GM23338 (cell line): Measurements from ENCODE around the gene SLC30A1. TPM values are rescaled to one million over a fixed set of nuclear protein-coding genes. Genes with fewer than 3 reads are reported as not detected.

Experiments used
- ATAC-seq: fragments of 200-7000 bp; cut with Tn5 transposase; 3 replicates; pipeline ENCODE4 v1.9.1; 2020
- DNase-seq: peaks from one replicate; pipeline ENCODE4 v3.0.0-alpha.2; 2015; ENCODE audit warnings: low spot score
- H2AFZ ChIP-seq: fragments of 200-600 bp; sonication (generic); 2 replicates; pipeline ENCODE4 v1.8.0; 2016; ENCODE audit warnings: antibody characterized with exemption, mild to moderate bottlenecking, moderate library complexity
- H3F3A ChIP-seq: fragments of 200-600 bp; sonication (generic); replicated peaks from 2 replicates; pipeline ENCODE4 v1.8.0; 2017; ENCODE audit warnings: antibody characterized with exemption, mixed run types, low read depth
- H3K27ac ChIP-seq: fragments of 200-600 bp; sonication (generic); 2 replicates; pipeline ENCODE4 v1.6.1; 2016; ENCODE audit warnings: low read depth
- H3K27me3 ChIP-seq: fragments of 200-600 bp; sonication (generic); 2 replicates; pipeline ENCODE4 v1.8.0; 2016; ENCODE audit warnings: mild to moderate bottlenecking, mixed run types, moderate library complexity; ENCODE audit not compliant: insufficient read depth
- H3K36me3 ChIP-seq: fragments of 200-600 bp; sonication (generic); 2 replicates; pipeline ENCODE4 v1.8.0; 2016; ENCODE audit warnings: mild to moderate bottlenecking; ENCODE audit not compliant: insufficient read depth
- H3K4me1 ChIP-seq: fragments of 200-600 bp; sonication (generic); 2 replicates; pipeline ENCODE4 v1.8.0; 2016; ENCODE audit warnings: mild to moderate bottlenecking, moderate library complexity; ENCODE audit not compliant: insufficient read depth
- H3K4me2 ChIP-seq: fragments of 200-600 bp; sonication (generic); 2 replicates; pipeline ENCODE4 v1.7.1; 2017; ENCODE audit warnings: mixed run types
- H3K4me3 ChIP-seq: fragments of 200-600 bp; sonication (generic); 2 replicates; pipeline ENCODE4 v1.6.1; 2016; ENCODE audit warnings: mixed run types
- H3K79me2 ChIP-seq: fragments of 200-600 bp; sonication (generic); replicated peaks from 2 replicates; pipeline ENCODE4 v1.8.0; 2017; ENCODE audit warnings: mild to moderate bottlenecking; ENCODE audit not compliant: insufficient read depth
- H3K9me2 ChIP-seq: fragments of 200-600 bp; sonication (generic); 2 replicates; pipeline ENCODE4 v1.8.0; 2017; ENCODE audit not compliant: insufficient read depth
- H4K20me1 ChIP-seq: fragments of 200-600 bp; sonication (generic); replicated peaks from 2 replicates; pipeline ENCODE4 v1.8.0; 2017; ENCODE audit warnings: mild to moderate bottlenecking; ENCODE audit not compliant: insufficient read depth
- H3K27ac Mint-ChIP-seq: 2 replicates; pipeline ENCODE4 v1.8.0; 2020; ENCODE audit warnings: inconsistent platforms, mild to moderate bottlenecking, moderate library complexity, mixed read lengths
- H3K27me3 Mint-ChIP-seq: 3 replicates; pipeline ENCODE4 v1.8.0; 2022; ENCODE audit warnings: low read depth, mild to moderate bottlenecking, moderate library complexity, mixed read lengths, inconsistent platforms; ENCODE audit not compliant: insufficient read depth, poor library complexity
- H3K36me3 Mint-ChIP-seq: 3 replicates; pipeline ENCODE4 v1.8.0; 2021; ENCODE audit warnings: low read depth, mild to moderate bottlenecking, inconsistent platforms, moderate library complexity, mixed read lengths
- H3K4me1 Mint-ChIP-seq: 3 replicates; pipeline ENCODE4 v1.8.0; 2020; ENCODE audit warnings: mild to moderate bottlenecking, inconsistent platforms, mixed read lengths
- H3K4me3 Mint-ChIP-seq: 3 replicates; pipeline ENCODE4 v1.8.0; 2021; ENCODE audit warnings: moderate library complexity, mild to moderate bottlenecking, inconsistent platforms, mixed read lengths
- H3K9me3 Mint-ChIP-seq: 3 replicates; pipeline ENCODE4 v1.8.0; 2020; ENCODE audit warnings: moderate library complexity, mild to moderate bottlenecking, inconsistent platforms, mixed read lengths
- CTCF ChIP-seq, 2 experiments: fragments of 200-600 bp in 1 of 2; sonication (generic) in 1 of 2; conservative IDR thresholded peaks; 2 replicates each; pipeline versions ENCODE4 v1.5.1 to v1.6.1; 2016 to 2017; ENCODE audit warnings: antibody characterized with exemption in 2 of 2, low read depth in 2 of 2, mild to moderate bottlenecking in 2 of 2, moderate library complexity in 1 of 2
- EZH2phosphoT487 ChIP-seq: fragments of 200-600 bp; sonication (generic); IDR thresholded peaks from one replicate; pipeline ENCODE4 v1.8.1; 2018; ENCODE audit warnings: antibody characterized with exemption; ENCODE audit not compliant: unreplicated experiment
- NANOG ChIP-seq: IDR thresholded peaks from 2 replicates; pipeline ENCODE4 v1.6.1; 2016; ENCODE audit warnings: antibody characterized with exemption, borderline replicate concordance
- POLR2AphosphoS5 ChIP-seq: IDR thresholded peaks from 2 replicates; pipeline ENCODE4 v1.6.1; 2016; ENCODE audit warnings: antibody characterized with exemption, low read depth
- REST ChIP-seq: IDR thresholded peaks from one replicate; pipeline ENCODE4 v1.6.1; 2018; ENCODE audit warnings: antibody characterized with exemption; ENCODE audit not compliant: unreplicated experiment
- ZNF114 ChIP-seq: fragments of 250-450 bp; sonication (Bioruptor Pico); IDR thresholded peaks from 2 replicates; pipeline ENCODE4 v1.5.0; 2020; ENCODE audit warnings: mild to moderate bottlenecking, moderate library complexity
- ZNF331 ChIP-seq: fragments of 250-450 bp; sonication (Bioruptor Pico); IDR thresholded peaks from 2 replicates; pipeline ENCODE4 v1.5.0; 2020; ENCODE audit warnings: low read depth, mild to moderate bottlenecking, moderate library complexity
- polyA plus RNA-seq: library from polyadenylated mRNA; unstranded; fragments of >200 nt; fragmentation: Nextera tagmentation; extraction: Ambion mirVana; gene quantifications from 2 replicates; pipeline ENCODE4 v1.2.1, GENCODE V29; 2016
- total RNA-seq: library from RNA; depleted of rRNA; stranded (reverse); fragments of >200 nt; shearing (Covaris generic); gene quantifications from 2 replicates; pipeline ENCODE4 v1.2.3, GENCODE V29; 2014

The SLC30A1 gene
- total and polyA plus RNA-seq, 2 experiments from 2014 or later, result 3.3 to 17.7 TPM

GRCh38 chr1:211586538-211586937 is 7.6 kb upstream of the SLC30A1 start (continued):
- TF ChIP-seq CTCF (conservative IDR thresholded peaks at IDR 0.05; ENCODE audit: low read depth in 2 of 2) (no peak), REST (no peak), ZNF331 (CRISPR knock-in tag) (no peak), ZNF114 (no peak), EZH2phosphoT487 (no peak)

GRCh38 chr1:211583011-211583992 is 4.3 kb upstream of the SLC30A1 start:
- no peaks in the 10 kb centered on the region for H3K9me3 Mint-ChIP-seq
- H3K36me3 Mint-ChIP-seq, result no peaks in the 10 kb centered on the region
- no peak overlapping the region for H2AFZ ChIP-seq
- H3K36me3 ChIP-seq, result no peaks in the 10 kb centered on the region
- H3K4me3 Mint-ChIP-seq, result no peak overlapping the region
- no peak overlapping the region; the same call in 1 of the 2 replicates for H3K27ac Mint-ChIP-seq
- DNase-seq (no peak), ATAC-seq (no peak)
- no peak overlapping the region for H3K4me2 ChIP-seq
- no peaks in the 10 kb centered on the region for H3F3A ChIP-seq
- no peak for TF ChIP-seq NANOG
- no peak for TF ChIP-seq POLR2AphosphoS5
- H3K4me1 Mint-ChIP-seq, result peaks cover 26% of the 10 kb centered on the region
- H3K79me2 ChIP-seq, result no peaks in the 10 kb centered on the region; the same call in 1 of the 2 replicates
- H3K4me1 ChIP-seq, result peaks cover 25% of the 10 kb centered on the region
- H3K9me2 ChIP-seq, result no peaks in the 10 kb centered on the region
- H3K27me3 ChIP-seq, result no peaks in the 10 kb centered on the region
- H3K4me3 ChIP-seq, result no peak overlapping the region
- peaks cover 2% of the 10 kb centered on the region for H3K27me3 Mint-ChIP-seq
- H4K20me1 ChIP-seq, result no peaks in the 10 kb centered on the region
- no peak overlapping the region for H3K27ac ChIP-seq
